ENCODE results near the gene ABCF1. TPM values are rescaled to one million over a fixed set of nuclear protein-coding genes. Genes with fewer than 3 reads are reported as not detected.
A peak's percentile ranks its signal among the peaks of the same experiment; 100 is the strongest.
"Not testable (repeated sequence)": the region's sequence is repeated elsewhere in the genome, so short reads cannot be mapped to it uniquely, and the experiment has no call there.

Gene ABCF1
- total RNA-seq, 1 experiment from 2014 or later = 30.5 TPM

DNA sequence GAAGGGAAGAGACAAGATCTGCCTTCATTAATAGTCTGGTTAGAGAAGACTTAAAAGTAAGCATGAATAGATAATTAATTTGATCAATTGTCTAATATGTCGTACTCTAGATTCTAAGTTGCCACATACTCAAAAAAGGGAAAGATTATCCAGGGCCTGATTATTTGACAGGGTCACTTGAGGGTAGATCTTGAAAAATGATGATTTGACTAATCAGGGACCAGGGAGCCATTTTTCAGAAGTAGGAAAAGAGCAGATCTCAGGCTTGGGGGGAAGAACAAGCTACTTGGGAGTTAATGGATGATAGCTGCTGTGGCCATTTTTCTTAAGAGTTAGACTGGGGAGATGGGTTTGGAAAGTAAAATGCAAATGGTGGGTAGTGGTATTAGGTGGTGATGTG, 21.0 kb downstream of the ABCF1 start:
- in situ Hi-C loops (cut with HindIII; ENCODE audit: low pct_unique_long_range_greater_than_20kb, low sequenced_read_pairs) = no loop called here
- no peak for DNase-seq (ENCODE audit: low read depth)

GRCh38 chr6:30597315-30598144, 26.3 kb downstream of the ABCF1 start:
- peak; percentile 54 for DNase-seq (ENCODE audit: low read depth)
- in situ Hi-C loops (cut with HindIII; ENCODE audit: low pct_unique_long_range_greater_than_20kb, low sequenced_read_pairs) = not testable (repeated sequence)

DNA sequence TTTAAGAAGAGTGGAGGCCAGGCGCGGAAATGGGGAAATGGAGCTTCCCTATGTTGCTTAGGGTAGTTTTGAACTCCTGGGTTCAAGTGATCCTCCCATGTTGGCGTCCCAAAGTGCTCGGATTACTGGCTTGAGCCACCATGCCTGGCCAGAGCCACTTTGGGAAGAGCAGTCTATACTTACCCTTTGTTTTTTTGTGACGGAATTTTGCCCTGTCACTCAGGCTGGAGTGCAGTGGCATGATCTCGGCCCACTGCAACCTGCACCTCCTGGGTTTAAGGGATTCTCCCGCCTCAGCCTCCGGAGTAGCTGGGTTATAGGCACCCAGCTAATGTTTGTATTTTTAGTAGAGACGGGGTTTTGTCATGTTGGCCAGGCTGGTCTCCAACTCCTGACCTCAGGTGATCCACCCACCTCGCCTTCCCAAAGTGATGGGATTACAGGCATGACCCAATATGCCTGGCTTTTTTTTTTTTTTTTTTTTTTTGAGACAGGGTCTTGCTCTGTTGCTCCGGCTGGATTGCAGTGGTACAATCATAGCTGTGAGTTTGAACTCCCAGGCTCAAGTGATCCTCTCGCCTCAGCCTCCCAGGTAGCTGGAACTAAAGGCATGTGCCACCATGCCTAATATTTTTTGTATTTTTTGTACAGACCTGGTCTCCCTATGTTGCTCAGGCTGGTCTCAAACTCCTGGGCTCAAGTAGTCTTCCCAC, 27.8 kb downstream of the ABCF1 start:
- DNase-seq (ENCODE audit: low read depth) = no peak
- in situ Hi-C loops (cut with HindIII; ENCODE audit: low pct_unique_long_range_greater_than_20kb, low sequenced_read_pairs) = no loop called here

GRCh38 chr6:30599625-30600324, 28.5 kb downstream of the ABCF1 start:
- in situ Hi-C loops (cut with HindIII; ENCODE audit: low pct_unique_long_range_greater_than_20kb, low sequenced_read_pairs) = no loop called here
- no peak for DNase-seq (ENCODE audit: low read depth)

GRCh38 chr6:30600451-30600961, 29.3 kb downstream of the ABCF1 start:
- in situ Hi-C loops (cut with HindIII; ENCODE audit: low pct_unique_long_range_greater_than_20kb, low sequenced_read_pairs) = no loop called here
- DNase-seq (ENCODE audit: low read depth) = no peak

GRCh38 chr6:30601436-30601814, 30.2 kb downstream of the ABCF1 start:
- no peak for DNase-seq (ENCODE audit: low read depth)
- in situ Hi-C loops (cut with HindIII; ENCODE audit: low pct_unique_long_range_greater_than_20kb, low sequenced_read_pairs) = no loop called here

- in situ Hi-C loops (cut with HindIII; ENCODE audit: low pct_unique_long_range_greater_than_20kb, low sequenced_read_pairs) = no loop called here
- DNase-seq (ENCODE audit: low read depth) = no peak
These were observed 30.8 kb downstream of the ABCF1 start for GRCh38 chr6:30601815-30602641.

DNA sequence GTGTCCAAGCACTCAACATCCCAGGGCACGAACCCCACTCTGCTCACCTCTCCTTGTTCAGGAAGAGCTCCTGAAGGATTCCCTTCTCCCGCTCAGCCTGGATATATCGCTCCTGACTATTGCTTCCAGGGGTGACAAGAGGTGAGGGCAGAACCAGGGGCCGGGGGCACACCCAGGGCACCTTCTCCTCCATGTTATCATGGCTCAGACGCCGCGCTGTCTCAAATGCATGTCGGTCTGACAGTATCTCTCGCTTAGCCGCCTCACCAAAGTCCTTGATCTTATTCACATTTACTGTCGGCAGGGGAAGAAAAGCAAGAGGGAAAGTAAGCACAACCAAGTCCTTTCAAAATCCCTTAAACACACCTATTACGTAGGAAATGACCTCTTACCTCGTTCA, 32.7 kb downstream of the ABCF1 start:
- DNase-seq (ENCODE audit: low read depth) = no peak
- in situ Hi-C loops (cut with HindIII; ENCODE audit: low pct_unique_long_range_greater_than_20kb, low sequenced_read_pairs) = no loop called here

- no peak for DNase-seq (ENCODE audit: low read depth)
- in situ Hi-C loops (cut with HindIII; ENCODE audit: low pct_unique_long_range_greater_than_20kb, low sequenced_read_pairs) = no loop called here
These were observed 38.8 kb downstream of the ABCF1 start for GRCh38 chr6:30610065-30610464.

DNA sequence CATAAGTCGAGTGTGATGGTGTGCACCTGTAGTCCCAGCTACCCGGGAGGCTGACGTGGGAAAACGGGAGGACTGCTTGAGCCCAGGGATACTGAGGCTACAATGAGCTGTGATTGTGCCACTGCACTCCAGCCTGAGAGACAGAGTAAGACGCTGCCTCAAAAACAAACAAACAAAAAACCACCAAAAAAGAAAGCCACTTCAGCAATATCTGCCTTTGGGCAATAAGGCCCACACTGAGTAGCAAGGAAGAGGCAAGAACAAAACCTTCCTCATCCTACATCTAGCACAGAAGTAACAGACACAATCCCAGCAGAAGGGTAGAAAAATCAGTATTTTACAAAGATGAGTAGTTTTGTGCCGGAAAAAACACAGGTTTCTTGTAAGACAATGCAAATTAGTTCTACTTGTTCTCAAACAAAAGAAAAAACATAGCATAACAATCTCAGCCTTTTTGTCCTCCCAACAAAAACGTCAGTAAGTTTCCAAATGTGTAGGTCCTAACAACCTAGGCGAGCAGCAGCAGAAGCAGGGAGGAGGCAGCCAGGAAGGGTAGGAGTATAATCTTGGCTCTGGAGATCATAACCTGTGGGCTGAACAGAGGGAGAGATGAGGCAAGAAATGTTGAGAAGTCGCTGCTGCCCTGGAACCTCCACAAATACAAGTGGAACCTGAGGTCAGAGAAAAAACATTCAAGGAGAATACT, 40.1 kb downstream of the ABCF1 start:
- in situ Hi-C loops (cut with HindIII; ENCODE audit: low pct_unique_long_range_greater_than_20kb, low sequenced_read_pairs) = no loop called here
- DNase-seq (ENCODE audit: low read depth) = no peak

DNA sequence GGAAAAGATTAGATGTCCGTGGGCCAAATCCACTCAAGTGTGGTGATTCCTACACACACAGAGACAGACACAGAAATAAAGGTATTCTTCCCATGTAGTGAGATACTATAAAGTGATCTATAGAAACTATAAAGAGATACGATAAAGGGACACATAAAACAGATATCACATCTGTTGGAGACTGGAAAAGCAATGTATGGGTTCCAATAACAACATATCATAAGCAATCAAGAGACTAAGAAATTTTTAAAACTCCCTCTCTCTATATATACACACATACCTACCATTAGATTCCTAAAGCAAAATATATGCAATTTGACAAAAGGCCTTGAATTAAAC, 40.6 kb downstream of the ABCF1 start:
- DNase-seq (ENCODE audit: low read depth) = no peak
- in situ Hi-C loops (cut with HindIII; ENCODE audit: low pct_unique_long_range_greater_than_20kb, low sequenced_read_pairs) = no loop called here

- in situ Hi-C loops (cut with HindIII; ENCODE audit: low pct_unique_long_range_greater_than_20kb, low sequenced_read_pairs) = no loop called here
- no peak for DNase-seq (ENCODE audit: low read depth)
These were observed 41.0 kb downstream of the ABCF1 start for GRCh38 chr6:30612213-30612612.

DNA sequence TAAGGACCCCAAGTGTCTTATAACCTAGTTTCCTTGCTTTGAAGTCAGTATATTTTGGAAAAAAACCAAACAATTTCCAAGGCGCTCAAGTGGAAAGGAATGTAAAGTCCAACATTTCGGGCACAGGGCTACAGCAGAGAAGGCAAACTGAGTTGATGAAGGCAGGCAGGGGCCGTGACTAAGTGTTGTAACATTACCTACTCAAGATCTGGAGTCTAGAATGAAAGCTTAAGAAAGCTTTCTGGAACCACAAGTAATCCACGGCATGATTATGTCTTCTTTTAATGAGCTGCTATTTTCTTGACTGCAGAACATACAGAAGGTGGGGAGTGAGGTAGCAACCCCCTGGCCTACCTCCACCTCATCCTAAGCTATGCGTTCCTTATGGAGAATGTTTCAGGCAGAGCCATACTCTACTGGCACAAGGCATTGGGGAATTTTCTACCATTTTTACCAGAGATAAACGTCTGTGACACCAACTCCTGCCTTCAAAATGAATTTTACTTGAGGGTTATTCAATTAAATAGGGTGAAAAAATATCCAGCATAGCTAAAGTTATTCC, 41.5 kb downstream of the ABCF1 start:
- in situ Hi-C loops (cut with HindIII; ENCODE audit: low pct_unique_long_range_greater_than_20kb, low sequenced_read_pairs) = no loop called here
- peak; percentile 75 for DNase-seq (ENCODE audit: low read depth)

- DNase-seq (ENCODE audit: low read depth) = no peak
- in situ Hi-C loops (cut with HindIII; ENCODE audit: low pct_unique_long_range_greater_than_20kb, low sequenced_read_pairs) = no loop called here
These were observed 42.2 kb downstream of the ABCF1 start for GRCh38 chr6:30613251-30614043.

DNA sequence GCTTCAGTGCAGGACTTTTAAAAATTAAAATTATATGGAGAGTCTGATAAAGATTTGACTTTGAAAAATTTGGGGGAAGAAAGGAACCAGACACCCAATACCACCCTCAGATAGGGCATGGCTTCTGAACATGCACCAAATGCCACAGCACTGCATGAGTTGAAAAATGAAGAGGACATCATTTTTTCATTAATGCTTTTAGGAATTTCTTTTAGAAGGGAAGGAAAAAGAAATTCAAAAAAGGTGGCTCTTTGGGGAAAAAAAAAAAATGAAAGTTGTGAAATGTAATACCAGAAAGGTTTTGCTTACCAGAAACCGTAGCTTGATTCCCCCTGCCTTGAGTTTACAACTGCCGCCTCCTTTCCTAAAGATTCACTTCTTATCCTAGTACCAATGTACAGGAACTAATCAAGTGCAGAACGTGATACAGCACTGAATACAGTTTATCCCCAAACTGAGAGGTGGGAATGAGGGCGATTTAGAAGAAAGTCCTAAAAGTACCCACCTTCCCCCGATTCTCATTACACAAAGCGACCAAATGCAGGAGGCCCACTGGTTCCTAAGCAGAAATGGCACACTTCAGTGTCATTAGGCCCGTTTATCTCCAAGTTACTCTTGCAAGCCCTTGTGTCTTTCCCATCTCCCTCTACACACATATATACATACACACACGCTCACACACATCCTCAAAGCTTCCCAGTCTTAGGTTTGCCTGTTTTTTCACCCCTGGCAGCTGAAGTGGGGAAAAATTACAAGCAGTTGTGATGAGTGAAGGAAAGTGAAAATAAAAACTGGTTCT, 43.0 kb downstream of the ABCF1 start:
- in situ Hi-C loops (cut with HindIII; ENCODE audit: low pct_unique_long_range_greater_than_20kb, low sequenced_read_pairs) = no loop called here
- DNase-seq (ENCODE audit: low read depth) = no peak

GRCh38 chr6:30614843-30615218, 43.6 kb downstream of the ABCF1 start:
- peak; percentile 98 for DNase-seq (ENCODE audit: low read depth)
- in situ Hi-C loops (cut with HindIII; ENCODE audit: low pct_unique_long_range_greater_than_20kb, low sequenced_read_pairs) = no loop called here
